Kidney capillary endothelial cell (primary cell): Measurements from ENCODE around the gene SLC26A5.
A peak's percentile ranks its signal among the peaks of the same experiment; 100 is the strongest.

Experiments
- DNase-seq: peaks from one replicate; pipeline ENCODE4 v3.0.0-alpha.2; 2018; ENCODE audit warnings: low spot score

The SLC26A5 gene

GRCh38 chr7:103347507-103348267 lies 98.3 kb downstream of the SLC26A5 start, which contains the start of gene PSMC2:
Gene PSMC2, plus strand, starts transcription at chr7:103347643. Its CDS starts 69 bp downstream, at chr7:103347712.
- DNase-seq: peak; percentile 84

GRCh38 chr7:103346396-103346795 lies 99.6 kb downstream of the SLC26A5 start:
- DNase-seq: no peak

GRCh38 chr7:103344453-103345149 lies 101.4 kb downstream of the SLC26A5 start, which contains the start of gene DNAJC2:
Gene DNAJC2, minus strand, starts transcription at chr7:103344767. Its CDS starts 145 bp downstream, at chr7:103344622.
- DNase-seq: peak; percentile 89

GRCh38 chr7:103343758-103344452 lies 102.1 kb downstream of the SLC26A5 start:
- peak; percentile 21 for DNase-seq

- DNase-seq: no peak
Measured at GRCh38 chr7:103343332-103343731, 102.7 kb downstream of the SLC26A5 start.

GRCh38 chr7:103341466-103341865 lies 104.5 kb downstream of the SLC26A5 start:
- no peak for DNase-seq

GRCh38 chr7:103338864-103339263 lies 107.1 kb downstream of the SLC26A5 start:
- no peak for DNase-seq

- DNase-seq: no peak
Measured at GRCh38 chr7:103336761-103337160, 109.2 kb downstream of the SLC26A5 start.

GRCh38 chr7:103325744-103326143 lies 120.3 kb downstream of the SLC26A5 start:
- no peak for DNase-seq
